Measurements from ENCODE around the gene SIPA1L3.

SIPA1L3 gene

DNA sequence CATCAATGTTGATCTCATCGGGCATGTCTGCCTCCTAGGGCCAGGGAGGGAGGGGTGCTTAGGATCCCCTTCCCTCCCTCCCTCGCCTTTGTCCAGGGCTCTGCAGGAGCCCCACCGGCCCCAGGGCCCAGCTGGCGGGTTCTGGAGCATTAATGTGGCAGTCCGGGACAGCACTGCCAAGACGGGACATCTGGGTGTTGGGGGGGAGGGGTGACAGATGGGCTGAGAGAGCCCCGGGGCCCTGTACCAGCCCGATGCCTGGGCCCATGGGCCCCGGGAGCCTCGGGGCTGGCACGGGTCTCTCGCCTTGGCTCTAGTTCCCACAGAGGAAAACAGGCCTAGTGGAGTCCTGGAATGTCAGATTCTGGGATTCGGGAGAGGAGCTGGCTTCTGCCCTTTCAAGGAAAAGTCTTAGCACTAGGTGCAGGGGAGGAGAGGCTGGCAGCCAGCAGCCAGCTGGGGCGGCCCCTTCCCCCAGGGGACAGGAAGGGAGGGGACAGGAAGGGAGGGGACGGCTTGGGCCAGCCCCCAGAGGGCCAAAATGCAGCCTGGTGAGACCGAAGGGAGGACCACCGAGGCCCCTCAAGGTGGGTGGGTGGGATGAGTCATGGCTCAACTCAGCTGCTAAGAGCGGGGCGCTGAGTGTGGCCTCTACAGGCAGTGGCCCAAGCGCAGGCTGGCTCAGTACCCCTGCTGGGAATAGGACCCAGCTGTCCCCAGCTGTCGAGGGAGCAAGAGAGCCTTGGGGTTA, 346.1 kb downstream of the SIPA1L3 start:
- H3K4me3 ChIP-seq (replicated peaks; ENCODE audit: low read depth, low read length): no peak overlapping the region
- TF ChIP-seq, protein P1, sequence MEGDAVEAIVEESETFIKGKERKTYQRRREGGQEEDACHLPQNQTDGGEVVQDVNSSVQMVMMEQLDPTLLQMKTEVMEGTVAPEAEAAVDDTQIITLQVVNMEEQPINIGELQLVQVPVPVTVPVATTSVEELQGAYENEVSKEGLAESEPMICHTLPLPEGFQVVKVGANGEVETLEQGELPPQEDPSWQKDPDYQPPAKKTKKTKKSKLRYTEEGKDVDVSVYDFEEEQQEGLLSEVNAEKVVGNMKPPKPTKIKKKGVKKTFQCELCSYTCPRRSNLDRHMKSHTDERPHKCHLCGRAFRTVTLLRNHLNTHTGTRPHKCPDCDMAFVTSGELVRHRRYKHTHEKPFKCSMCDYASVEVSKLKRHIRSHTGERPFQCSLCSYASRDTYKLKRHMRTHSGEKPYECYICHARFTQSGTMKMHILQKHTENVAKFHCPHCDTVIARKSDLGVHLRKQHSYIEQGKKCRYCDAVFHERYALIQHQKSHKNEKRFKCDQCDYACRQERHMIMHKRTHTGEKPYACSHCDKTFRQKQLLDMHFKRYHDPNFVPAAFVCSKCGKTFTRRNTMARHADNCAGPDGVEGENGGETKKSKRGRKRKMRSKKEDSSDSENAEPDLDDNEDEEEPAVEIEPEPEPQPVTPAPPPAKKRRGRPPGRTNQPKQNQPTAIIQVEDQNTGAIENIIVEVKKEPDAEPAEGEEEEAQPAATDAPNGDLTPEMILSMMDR (IDR thresholded peaks at IDR 0.05; ENCODE audit: low read depth, low read length, missing control alignments): no peak
- no peak for DNase-seq (ENCODE audit: extremely low read depth, low read depth)

DNA sequence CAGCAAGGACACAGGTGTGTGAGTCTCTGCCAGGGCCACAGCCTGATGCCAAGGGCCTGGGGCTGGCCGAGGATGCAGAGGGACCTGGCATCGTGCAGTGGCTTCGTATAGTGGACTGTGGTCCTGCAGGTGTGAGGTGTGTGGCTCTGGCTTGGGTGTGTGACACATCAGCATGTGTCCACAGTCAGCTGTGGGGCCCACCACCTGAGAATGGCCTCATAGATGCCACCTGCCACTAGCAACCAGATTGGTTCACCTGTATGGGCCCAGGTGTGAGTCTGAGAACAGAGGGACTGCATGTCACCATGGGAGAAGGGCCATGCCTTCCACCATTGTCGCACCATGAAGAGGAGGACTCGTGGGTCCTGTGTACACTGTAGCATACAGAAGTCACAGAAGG, 346.8 kb downstream of the SIPA1L3 start:
- no peak overlapping the region for H3K4me3 ChIP-seq (replicated peaks; ENCODE audit: low read depth, low read length)
- DNase-seq (ENCODE audit: extremely low read depth, low read depth): no peak

DNA sequence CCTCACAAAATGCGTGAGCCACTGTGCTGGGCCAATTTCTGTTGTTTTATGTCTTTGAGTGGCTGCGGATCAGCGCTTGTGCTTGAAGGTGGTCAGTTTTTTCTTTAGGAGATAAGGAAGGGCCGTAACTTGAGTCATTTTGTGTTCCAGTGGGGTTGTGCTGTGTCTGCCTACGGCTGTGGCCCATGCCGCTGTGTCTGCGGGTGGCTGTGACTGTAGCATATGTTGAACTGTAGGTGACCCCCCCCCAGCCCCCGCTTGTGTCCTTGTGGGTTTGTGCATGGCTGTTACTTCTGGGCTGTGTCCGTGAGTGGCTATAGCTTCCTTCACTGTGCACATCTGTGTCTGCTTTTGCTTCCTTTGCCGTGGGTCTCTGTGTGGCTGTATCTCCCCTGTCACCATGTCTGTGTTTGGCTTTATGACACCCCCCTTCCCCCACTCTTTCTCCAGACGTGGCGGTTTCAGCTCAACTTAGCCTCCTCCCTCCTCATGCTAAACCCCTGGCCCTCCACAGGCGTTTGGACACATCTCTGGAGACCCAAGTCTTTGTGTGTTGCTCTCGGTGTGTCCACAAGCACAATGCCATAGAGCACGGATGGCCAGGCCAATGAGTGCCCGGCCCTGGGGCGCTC, 348.5 kb downstream of the SIPA1L3 start:
- TF ChIP-seq, protein P1 (IDR thresholded peaks at IDR 0.05; ENCODE audit: low read depth, low read length, missing control alignments): no peak
- H3K4me3 ChIP-seq (replicated peaks; ENCODE audit: low read depth, low read length): peak overlapping the region; percentile 15; the same call in 1 of the 2 replicates
- DNase-seq (ENCODE audit: extremely low read depth, low read depth): no peak

More for the DNA sequence above, 346.8 kb downstream of the SIPA1L3 start:
- TF ChIP-seq, protein P1 (IDR thresholded peaks at IDR 0.05; ENCODE audit: low read depth, low read length, missing control alignments): no peak

Measured in HFF-Myc (cell line).